GM12865 (cell line): ENCODE results near the gene THAP8.
"Not testable (repeated sequence)": the region's sequence is repeated elsewhere in the genome, so short reads cannot be mapped to it uniquely, and the experiment has no call there.

Experiments used
- DNase-seq: peaks from one replicate; pipeline ENCODE4 v3.0.0; 2010; ENCODE audit warnings: low read depth
- H3K4me3 ChIP-seq: 2 replicates; pipeline ENCODE4 v1.5.1; 2011; ENCODE audit warnings: mild to moderate bottlenecking, low read depth, low read length, control low read depth
- CTCF ChIP-seq: IDR thresholded peaks from 2 replicates; pipeline ENCODE4 v1.5.1; 2011; ENCODE audit warnings: low read length, control low read depth, low read depth, inconsistent platforms; ENCODE audit not compliant: insufficient read depth; ENCODE audit errors: missing control alignments

THAP8 gene

DNA sequence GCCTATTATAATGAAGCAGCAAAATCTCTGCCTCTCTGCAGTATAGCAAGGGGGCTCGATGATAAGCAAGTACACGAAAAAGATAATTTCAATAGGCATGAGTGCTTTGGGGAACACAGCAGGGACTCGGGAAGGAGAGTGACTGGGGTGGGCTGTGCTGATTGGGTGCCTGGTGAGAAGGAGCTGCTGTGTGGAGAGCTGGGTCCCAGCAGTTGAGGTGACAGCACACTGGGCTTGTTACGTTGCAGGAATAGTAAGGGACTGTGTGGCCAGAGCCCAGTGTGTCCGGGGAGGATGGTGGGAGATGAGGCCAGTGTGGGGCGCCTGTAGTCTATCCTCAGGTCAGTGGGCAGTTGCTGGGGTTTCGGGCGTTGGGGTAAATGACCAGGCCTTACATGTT, 18.0 kb upstream of the THAP8 start:
- no peak overlapping the region for H3K4me3 ChIP-seq
- DNase-seq: no peak
- no peak for TF ChIP-seq CTCF

DNA sequence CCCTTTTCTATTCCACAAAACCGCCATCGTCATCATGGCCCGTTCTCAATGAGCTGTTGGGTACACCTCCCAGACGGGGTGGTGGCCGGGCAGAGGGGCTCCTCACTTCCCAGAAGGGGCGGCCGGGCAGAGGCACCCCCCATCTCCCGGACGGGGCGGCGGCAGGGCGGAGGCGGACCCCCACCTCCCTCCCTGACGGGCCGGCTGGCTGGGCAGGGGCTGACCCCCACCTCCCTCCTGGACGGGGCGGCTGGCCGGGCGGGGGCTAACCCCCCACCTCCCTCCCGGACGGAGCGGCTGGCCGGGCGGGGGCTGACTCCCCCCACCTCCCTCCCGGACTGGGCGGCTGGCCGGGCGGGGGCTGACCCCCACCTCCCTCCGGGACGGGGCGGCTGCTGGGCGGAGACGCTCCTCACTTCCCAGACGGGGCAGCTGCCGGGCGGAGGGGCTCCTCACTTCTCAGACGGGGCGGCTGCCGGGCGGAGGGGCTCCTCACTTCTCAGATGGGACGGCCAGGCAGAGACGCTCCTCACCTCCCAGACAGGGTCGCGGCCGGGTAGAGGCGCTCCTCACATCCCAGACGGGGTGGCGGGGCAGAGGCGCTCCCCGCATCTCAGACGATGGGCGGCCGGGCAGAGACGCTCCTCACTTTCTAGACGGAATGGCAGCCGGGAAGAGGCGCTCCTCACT, 14.9 kb upstream of the THAP8 start:
- not testable (repeated sequence) for H3K4me3 ChIP-seq, DNase-seq

DNA sequence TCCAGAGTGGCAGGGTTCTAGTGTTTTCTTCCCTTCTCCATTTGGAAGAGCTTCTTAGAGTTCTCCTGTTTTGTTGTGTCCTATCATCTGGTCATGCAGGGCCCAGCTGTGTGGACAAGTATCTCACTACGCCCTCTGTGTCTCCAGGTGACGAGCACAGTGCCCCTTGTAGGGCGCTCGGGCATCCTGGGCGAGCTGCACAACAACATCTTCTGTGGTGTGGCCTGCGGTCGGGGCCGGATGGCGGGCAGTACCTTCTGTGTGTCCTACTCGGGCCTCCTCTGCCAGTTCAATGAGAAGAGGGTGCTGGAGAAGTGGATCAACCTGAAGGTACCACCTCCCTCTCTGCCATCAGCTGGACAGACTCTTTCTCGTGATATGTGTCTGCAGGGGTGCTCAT, 13.6 kb upstream of the THAP8 start:
- no peak overlapping the region for H3K4me3 ChIP-seq
- DNase-seq: no peak
- TF ChIP-seq CTCF: no peak

GRCh38 chr19:36064826-36065225, 10.7 kb upstream of the THAP8 start:
- TF ChIP-seq CTCF: no peak
- no peak overlapping the region for H3K4me3 ChIP-seq
- no peak for DNase-seq

DNA sequence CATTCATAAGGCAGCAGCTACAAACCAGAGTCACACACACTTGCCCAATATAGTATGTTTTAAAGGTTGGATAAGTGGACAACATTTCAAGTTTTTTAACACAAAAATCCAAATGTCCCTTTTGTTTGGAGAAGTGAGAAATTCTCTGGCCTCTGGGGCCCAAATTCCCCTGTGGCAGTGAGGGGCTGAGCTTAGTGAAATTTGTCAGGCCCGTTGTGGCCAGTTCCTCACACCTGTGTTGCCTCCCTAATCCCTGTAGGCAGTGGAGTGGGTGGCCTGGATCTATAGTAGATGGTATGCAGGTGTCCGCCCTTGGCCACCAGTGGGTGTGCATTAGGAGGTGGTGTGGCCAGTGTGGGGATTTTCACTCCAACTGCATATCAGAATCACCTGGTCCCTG, 7.3 kb upstream of the THAP8 start:
- DNase-seq: no peak
- no peak for TF ChIP-seq CTCF
- no peak overlapping the region for H3K4me3 ChIP-seq

GRCh38 chr19:36060430-36060829, 6.3 kb upstream of the THAP8 start:
- no peak overlapping the region for H3K4me3 ChIP-seq
- TF ChIP-seq CTCF: peak; percentile 56
- DNase-seq: peak; percentile 36

DNA sequence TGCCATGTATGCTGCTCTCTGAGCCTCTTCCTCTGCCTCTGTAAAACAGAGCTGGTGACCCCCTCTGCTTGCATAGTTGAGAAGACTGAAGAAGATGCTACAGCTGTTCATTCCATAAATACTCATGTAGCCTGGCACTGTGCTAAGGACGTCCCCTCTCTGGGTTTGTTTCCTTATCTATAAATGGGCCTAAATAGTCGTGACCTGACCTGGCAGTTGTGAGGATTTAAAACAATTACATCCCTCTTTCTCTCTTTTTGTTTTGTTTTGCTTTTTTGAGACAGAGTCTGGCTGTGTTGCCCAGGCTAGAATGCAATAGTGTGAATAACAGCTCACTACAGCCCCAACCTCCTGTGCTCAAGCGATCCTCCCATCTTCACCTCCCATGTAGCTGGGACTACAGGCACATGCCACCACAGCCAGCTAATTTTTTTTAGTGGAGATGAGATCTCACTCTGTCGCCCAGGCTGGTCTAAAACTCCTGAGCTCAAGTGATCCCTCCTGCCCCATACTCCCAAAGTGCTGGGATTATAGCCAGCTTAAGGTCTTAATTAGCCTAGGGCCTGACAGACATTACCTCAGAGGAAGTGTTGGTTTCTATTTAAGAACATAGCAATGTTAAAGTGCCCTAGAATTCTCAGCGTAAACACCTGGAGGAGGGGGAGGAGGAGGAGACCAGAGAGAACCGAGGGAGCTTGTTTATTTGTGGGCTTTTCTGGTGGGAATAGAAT, 5.3 kb upstream of the THAP8 start:
- H3K4me3 ChIP-seq: no peak overlapping the region
- TF ChIP-seq CTCF: no peak
- no peak for DNase-seq
